A549 treated with GW870086 at 1 μM for 4 hours (cell line): ENCODE data around the gene ARL4A. TPM values are rescaled to one million over a fixed set of nuclear protein-coding genes. Genes with fewer than 3 reads are reported as not detected.

Experiments used
- total RNA-seq: library from RNA; stranded (reverse); fragments of 200-300 nt; extraction: Qiagen RNA extraction; gene quantifications from 5 replicates; pipeline ENCODE4 v1.2.3, GENCODE V29; 2022; ENCODE audit warnings: low read depth

ARL4A gene
- total RNA-seq, result 59.0 to 62.3 TPM (median 60.5 TPM) in 5 replicates

GRCh38 chr7:12686891-12687717 is at the start of gene ARL4A:
Gene ARL4A (plus strand): TSS chr7:12687633. CDS start chr7:12688255, 622 bp downstream.

Other genes with a start within 250 kb of the ARL4A start
- gene SCIN, start 116.9 kb upstream of the ARL4A start, total RNA-seq, result 0.31 to 0.82 TPM (median 0.41 TPM) in 5 replicates